Stimulated activated CD4-positive, alpha-beta T cell treated with anti-CD3 and anti-CD28 coated beads, TNF-alpha, amount 100 ng/mL, for 48 hours (primary cell): ENCODE measurements around the gene S100A16.
"Not testable (repeated sequence)": the region's sequence is repeated elsewhere in the genome, so short reads cannot be mapped to it uniquely, and the experiment has no call there.

Experiments
- DNase-seq, 3 donors: peaks; one replicate each; pipeline ENCODE4 v3.0.0-alpha.2; 2020; ENCODE audit warnings: low read depth in 3 of 3

Gene S100A16

GRCh38 chr1:153612755-153613331 is at the start of gene S100A16:
S100A16 (minus strand) TSS chr1:153613137; CDS start chr1:153608151, 4,986 bp downstream.
- DNase-seq = no peak

- no peak for DNase-seq
These were observed 49.3 kb upstream of the S100A16 start for GRCh38 chr1:153662269-153662668.

GRCh38 chr1:153661111-153661708 is 48.3 kb upstream of the S100A16 start:
- no peak for DNase-seq

- no peak for DNase-seq
These were observed 46.7 kb upstream of the S100A16 start for GRCh38 chr1:153659656-153660055.

- DNase-seq = no peak
These were observed 46.2 kb upstream of the S100A16 start for GRCh38 chr1:153659175-153659534.

GRCh38 chr1:153658400-153659174 is 45.6 kb upstream of the S100A16 start, which contains the start of gene SNAPIN:
SNAPIN (plus strand) TSS chr1:153658703; CDS start chr1:153658744, 41 bp downstream.
- DNase-seq = peak; percentile 83 to 90 (median 87)

GRCh38 chr1:153655333-153655732 is 42.4 kb upstream of the S100A16 start:
- DNase-seq = no peak

GRCh38 chr1:153652805-153653500 is 40.0 kb upstream of the S100A16 start:
- no peak for DNase-seq

- no peak for DNase-seq
These were observed 38.8 kb upstream of the S100A16 start for GRCh38 chr1:153651771-153652170.

- DNase-seq = no peak
These were observed 36.9 kb upstream of the S100A16 start for GRCh38 chr1:153649863-153650235.

- DNase-seq = no peak
These were observed 36.4 kb upstream of the S100A16 start for GRCh38 chr1:153649137-153649862.

GRCh38 chr1:153648000-153648643 is 35.2 kb upstream of the S100A16 start:
- DNase-seq = no peak

GRCh38 chr1:153647346-153647714 is 34.4 kb upstream of the S100A16 start:
- no peak for DNase-seq

- no peak for DNase-seq
These were observed 33.9 kb upstream of the S100A16 start for GRCh38 chr1:153646672-153647345.

GRCh38 chr1:153643816-153644215 is 30.9 kb upstream of the S100A16 start:
- no peak for DNase-seq

GRCh38 chr1:153643100-153643499 is 30.2 kb upstream of the S100A16 start:
- no peak for DNase-seq

- DNase-seq = no peak
These were observed 29.2 kb upstream of the S100A16 start for GRCh38 chr1:153642161-153642560.

- no peak for DNase-seq
These were observed 27.9 kb upstream of the S100A16 start for GRCh38 chr1:153640861-153641260.

GRCh38 chr1:153640213-153640612 is 27.3 kb upstream of the S100A16 start:
- DNase-seq = not testable (repeated sequence)

GRCh38 chr1:153639280-153639679 is 26.3 kb upstream of the S100A16 start:
- no peak for DNase-seq

GRCh38 chr1:153638261-153638660 is 25.3 kb upstream of the S100A16 start:
- no peak for DNase-seq
